ENCODE data around the gene SRM. TPM values are rescaled to one million over a fixed set of nuclear protein-coding genes. Genes with fewer than 3 reads are reported as not detected.

SRM gene
- total RNA-seq, 2 experiments from 2014 or later = 240 TPM

DNA sequence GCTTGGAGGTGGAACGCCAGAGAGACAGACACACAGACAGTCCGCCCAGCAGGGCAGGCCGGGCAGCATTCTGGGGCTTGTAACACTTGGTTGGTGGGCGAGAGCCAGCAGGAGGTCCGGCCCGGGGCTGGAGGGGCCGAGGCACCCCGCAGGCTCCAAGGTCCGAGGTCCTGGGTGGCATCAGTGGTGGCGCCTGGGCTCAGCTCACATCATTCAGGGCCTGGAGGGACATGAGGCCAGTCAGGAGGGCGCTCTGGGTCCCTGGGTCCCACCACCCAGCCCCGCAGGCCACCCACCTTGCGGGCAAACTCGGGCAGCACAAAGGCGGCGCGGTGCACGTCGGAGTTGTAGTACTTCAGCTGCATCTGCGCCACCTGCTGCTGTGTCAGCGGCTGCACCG is 5.2 kb downstream of the SRM start:
- Mint-ChIP-seq H3K4me3 (no peak overlapping the region), H3K4me1 (ENCODE audit: low read depth) (peaks cover 17% of the 10 kb centered on the region), H3K27ac (no peak overlapping the region), H3K27me3 (no peaks in the 10 kb centered on the region), H3K9me3 (no peaks in the 10 kb centered on the region), H3K36me3 (ENCODE audit: low read depth) (peaks cover 31% of the 10 kb centered on the region)
- CTCF ChIA-PET = interaction anchor here (1.1 kb wide), 1 partner anchor 17 kb away, joined by 8 read pairs; no protein-coding TSS in a partner anchor
- TF ChIP-seq, protein P1, sequence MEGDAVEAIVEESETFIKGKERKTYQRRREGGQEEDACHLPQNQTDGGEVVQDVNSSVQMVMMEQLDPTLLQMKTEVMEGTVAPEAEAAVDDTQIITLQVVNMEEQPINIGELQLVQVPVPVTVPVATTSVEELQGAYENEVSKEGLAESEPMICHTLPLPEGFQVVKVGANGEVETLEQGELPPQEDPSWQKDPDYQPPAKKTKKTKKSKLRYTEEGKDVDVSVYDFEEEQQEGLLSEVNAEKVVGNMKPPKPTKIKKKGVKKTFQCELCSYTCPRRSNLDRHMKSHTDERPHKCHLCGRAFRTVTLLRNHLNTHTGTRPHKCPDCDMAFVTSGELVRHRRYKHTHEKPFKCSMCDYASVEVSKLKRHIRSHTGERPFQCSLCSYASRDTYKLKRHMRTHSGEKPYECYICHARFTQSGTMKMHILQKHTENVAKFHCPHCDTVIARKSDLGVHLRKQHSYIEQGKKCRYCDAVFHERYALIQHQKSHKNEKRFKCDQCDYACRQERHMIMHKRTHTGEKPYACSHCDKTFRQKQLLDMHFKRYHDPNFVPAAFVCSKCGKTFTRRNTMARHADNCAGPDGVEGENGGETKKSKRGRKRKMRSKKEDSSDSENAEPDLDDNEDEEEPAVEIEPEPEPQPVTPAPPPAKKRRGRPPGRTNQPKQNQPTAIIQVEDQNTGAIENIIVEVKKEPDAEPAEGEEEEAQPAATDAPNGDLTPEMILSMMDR (IDR thresholded peaks at IDR 0.05) = no peak
- no peak for DNase-seq
- POLR2A ChIA-PET = interaction anchor here (1.1 to 4.1 kb wide), 4 partner anchors 7 to 23 kb away, joined by 4 to 25 read pairs (median 14); no protein-coding TSS in a partner anchor
- no peak for ATAC-seq
- intact Hi-C loops (cut with micrococcal nuclease) = no loop called here

GRCh38 chr1:11054181-11054580 is 5.6 kb downstream of the SRM start:
- TF ChIP-seq, protein P1 (IDR thresholded peaks at IDR 0.05) = no peak
- Mint-ChIP-seq H3K27ac (no peak overlapping the region), H3K4me3 (no peak overlapping the region), H3K36me3 (ENCODE audit: low read depth) (peaks cover 30% of the 10 kb centered on the region), H3K27me3 (no peaks in the 10 kb centered on the region), H3K4me1 (ENCODE audit: low read depth) (peaks cover 17% of the 10 kb centered on the region), H3K9me3 (no peaks in the 10 kb centered on the region)
- POLR2A ChIA-PET = interaction anchor here (0.9 to 4.1 kb wide), 8 partner anchors 8 to 45 kb away, joined by 3 to 25 read pairs (median 4); no protein-coding TSS in a partner anchor
- intact Hi-C loops (cut with micrococcal nuclease) = no loop called here
- ATAC-seq = no peak
- CTCF ChIA-PET = interaction anchor here (1.1 kb wide), 1 partner anchor 17 kb away, joined by 8 read pairs; no protein-coding TSS in a partner anchor
- DNase-seq = no peak

- Mint-ChIP-seq H3K4me3 (no peak overlapping the region), H3K36me3 (ENCODE audit: low read depth) (peaks cover 25% of the 10 kb centered on the region), H3K9me3 (no peaks in the 10 kb centered on the region), H3K4me1 (ENCODE audit: low read depth) (peaks cover 14% of the 10 kb centered on the region), H3K27me3 (no peaks in the 10 kb centered on the region), H3K27ac (no peak overlapping the region)
- CTCF ChIA-PET = no interaction called here
- POLR2A ChIA-PET = interaction anchor here (0.6 to 4.1 kb wide), 8 partner anchors 8 to 480 kb away, joined by 3 to 25 read pairs (median 4); no protein-coding TSS in a partner anchor
- ATAC-seq (no peak), DNase-seq (no peak)
- intact Hi-C loops (cut with micrococcal nuclease) = no loop called here
- TF ChIP-seq, protein P1 (IDR thresholded peaks at IDR 0.05) = no peak
These were observed 6.1 kb downstream of the SRM start for GRCh38 chr1:11053758-11054137.

- Mint-ChIP-seq H3K27ac (no peak overlapping the region), H3K36me3 (ENCODE audit: low read depth) (peaks cover 20% of the 10 kb centered on the region), H3K9me3 (no peaks in the 10 kb centered on the region), H3K4me3 (no peak overlapping the region), H3K27me3 (no peaks in the 10 kb centered on the region), H3K4me1 (ENCODE audit: low read depth) (peaks cover 10% of the 10 kb centered on the region)
- ChIA-PET CTCF (interaction anchor here (8.1 kb wide), 1 partner anchor 16 kb away, joined by 62 read pairs; no protein-coding TSS in a partner anchor), POLR2A (interaction anchor here (0.5 to 4.1 kb wide), 12 partner anchors 9 to 480 kb away, joined by 3 to 25 read pairs (median 3); no protein-coding TSS in a partner anchor)
- TF ChIP-seq, protein P1 (IDR thresholded peaks at IDR 0.05) = no peak
- intact Hi-C loops (cut with micrococcal nuclease) = no loop called here
- peak; percentile 40 for ATAC-seq
- no peak for DNase-seq
These were observed 6.7 kb downstream of the SRM start for GRCh38 chr1:11052839-11053757.

All from activated CD8-positive, alpha-beta T cell treated with anti-CD3 and anti-CD28 coated beads for 36 hours (primary cell).